GM18499 (cell line): ENCODE measurements around the gene NTSR1.

Experiments
- ATAC-seq: cut with Tn5 transposase; IDR thresholded peaks from one replicate; pipeline ENCODE4 v1.9.1; 2021; ENCODE audit warnings: moderate number of reproducible peaks; ENCODE audit not compliant: insufficient read depth, unreplicated experiment

Gene NTSR1

DNA sequence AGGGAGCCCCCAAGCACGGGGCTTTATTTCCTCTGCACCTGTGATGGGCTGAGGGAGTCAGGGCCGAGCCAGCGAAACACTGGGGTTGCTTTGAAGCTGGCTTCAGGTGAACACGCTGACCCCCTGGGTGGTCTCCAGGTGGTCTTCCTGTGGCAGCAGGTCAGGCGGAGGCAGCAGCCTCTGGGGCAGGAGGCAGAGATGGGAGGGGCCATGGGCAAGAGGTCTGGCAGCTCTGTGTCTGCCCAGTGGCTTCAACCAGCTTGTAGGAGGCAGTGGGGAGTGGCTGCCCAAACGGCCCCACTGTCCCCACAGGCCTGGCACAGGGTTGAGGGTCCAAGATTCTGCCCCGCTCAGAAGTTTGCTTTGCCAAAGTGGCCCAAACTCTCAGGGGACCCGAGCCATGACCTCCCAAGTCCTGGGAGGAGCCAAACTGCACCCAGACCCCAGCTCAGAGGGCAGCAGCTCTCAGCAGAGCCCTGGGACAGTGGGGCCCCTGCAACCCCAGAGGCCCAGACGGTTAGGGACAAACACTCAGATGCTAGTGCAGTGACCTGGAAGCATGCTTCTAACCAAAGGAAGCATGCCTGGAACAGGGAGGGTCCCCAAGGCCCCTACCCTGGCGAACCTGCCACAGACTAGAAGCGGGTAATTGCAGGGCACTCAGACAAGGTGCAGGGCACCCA lies 15.3 kb downstream of the NTSR1 start:
- no peak for ATAC-seq

DNA sequence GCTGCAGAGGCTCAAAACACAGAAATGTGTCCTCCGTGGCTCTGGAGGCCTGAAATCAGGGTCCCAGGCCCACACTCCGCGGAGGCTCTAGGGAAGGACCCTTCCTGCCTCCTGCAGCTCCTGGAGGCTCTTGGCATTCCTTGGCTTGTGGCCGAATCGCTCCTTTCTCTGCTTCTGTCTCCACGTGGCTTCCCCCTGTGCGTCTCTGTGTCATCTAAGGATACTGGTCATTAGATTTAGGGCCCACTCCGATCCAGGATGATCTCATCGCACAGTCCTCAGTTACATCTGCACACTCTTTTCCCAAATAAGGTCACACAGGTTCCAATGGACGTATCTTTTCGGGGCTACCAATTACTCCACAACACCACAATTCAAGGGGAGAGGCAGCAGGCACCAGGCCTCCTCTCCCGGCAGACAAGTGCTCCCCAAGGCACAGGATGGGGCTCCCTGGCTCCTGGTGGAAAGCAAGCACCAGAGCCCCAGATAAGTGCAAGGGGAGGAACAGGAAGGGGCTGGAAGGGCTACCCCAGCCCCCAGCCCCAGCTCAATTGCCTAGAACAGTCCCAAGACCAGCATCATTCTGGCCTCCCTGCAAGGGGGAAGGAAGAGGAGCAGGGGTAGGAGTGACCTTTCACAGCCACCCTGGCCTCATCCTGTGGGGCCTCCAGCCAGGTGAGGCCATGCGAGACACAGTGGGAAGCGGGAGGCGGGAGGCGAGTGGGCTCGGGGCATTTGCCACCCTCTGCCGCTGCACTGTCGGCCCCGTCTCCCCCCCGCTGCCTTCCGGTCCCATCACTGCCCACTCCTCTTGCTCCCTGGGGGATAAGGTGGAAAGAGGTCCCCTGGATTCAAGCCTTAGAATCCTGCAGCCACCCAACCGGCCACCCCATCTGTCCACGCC lies 16.3 kb downstream of the NTSR1 start:
- ATAC-seq: no peak

DNA sequence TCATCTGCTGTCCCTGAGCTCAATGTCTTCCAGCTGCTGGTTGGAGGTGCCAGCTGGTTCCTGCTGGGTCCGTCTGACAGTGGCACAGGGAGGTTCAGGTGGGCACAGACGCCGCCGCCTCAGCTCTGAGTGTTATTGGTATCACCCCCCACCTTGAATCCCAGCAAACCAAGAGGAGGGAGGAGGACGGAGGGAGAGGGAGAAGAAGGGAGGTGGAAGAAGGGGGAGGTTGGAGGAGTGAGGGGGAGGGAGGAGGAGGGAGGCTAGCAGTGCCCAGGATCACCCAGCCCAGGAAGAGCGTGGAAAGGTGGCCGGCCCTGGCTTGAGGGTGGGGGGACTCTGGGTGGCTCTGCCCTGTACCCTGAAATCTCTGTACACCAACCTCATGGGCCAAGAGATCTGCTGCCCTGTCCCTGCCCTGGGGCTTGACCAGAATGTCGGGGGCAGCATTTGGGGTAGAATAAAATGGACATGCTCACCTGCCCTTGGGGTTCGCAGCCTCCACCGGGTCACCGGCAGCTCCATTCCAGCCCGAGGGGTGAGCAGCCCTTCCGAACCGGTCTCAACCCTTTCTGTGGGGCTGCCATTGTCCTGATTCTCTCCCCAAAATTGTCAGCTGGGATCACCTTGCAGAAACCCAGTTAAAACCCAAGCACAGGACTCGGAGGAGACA lies 17.1 kb downstream of the NTSR1 start:
- no peak for ATAC-seq

DNA sequence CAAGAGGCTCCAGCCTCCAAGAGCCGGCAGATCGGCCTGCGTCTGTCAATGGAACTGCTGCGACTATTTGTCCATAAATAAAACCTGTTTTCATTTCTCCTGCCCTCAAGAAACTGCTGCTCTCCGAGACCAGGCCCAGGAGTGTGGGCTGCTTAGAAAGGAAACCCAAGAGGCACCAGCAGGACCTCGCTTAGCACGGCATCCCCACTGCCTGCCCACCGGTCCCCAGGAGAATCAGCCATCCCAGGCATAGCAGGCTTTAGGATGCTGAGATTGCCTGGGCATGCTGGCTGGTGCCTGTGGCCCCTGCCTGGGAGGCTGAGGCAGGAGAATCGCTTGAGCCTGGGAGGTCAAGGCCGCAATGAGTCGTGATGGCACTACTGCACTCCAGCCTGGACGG lies 17.6 kb downstream of the NTSR1 start:
- ATAC-seq: no peak

DNA sequence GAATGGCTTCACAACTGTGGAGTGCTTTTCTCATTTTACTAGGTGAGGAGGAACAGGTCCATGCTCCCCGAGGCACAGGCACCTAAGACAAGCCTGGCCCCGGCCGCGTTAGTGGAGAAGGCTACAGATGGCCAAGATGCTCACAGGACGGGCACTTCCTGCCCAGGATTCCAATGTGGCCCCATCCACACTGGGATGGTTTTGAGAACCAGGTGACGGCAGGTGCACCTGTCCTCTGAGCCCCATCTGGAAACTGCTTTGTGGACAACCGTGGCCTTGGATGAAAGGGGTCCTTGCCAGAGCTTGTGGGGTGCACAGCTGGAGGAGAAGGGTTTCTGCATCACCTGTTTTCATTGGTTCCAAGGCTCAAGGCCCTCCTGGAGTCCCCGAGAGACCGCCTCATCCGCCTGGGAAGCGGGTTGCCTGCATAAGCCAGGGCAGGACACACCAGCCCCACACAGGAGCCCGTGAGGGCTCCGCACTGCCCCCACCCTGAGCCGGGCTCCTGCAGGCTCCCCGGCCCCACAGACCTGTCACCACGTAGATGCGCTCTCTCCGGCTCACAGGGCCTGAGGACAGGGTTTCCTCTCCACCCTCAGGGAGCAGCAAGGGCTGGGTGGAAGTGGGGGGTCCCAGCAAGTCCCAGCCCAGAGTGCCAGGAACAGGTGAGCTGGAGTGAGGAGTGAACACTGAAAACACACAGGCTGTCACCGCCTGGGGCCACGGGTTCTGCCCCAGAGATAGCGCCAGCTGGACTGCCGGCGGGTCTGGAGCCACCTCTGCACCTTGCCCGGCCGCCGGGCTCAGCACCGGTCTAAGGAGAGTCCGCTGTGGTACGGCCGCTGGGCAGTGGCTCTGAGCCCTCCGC lies 18.3 kb downstream of the NTSR1 start:
- ATAC-seq: no peak

- no peak for ATAC-seq
Measured at GRCh38 chr20:62727584-62728027, 19.0 kb downstream of the NTSR1 start.

- ATAC-seq: no peak
Measured at GRCh38 chr20:62728028-62728780, 19.6 kb downstream of the NTSR1 start.

DNA sequence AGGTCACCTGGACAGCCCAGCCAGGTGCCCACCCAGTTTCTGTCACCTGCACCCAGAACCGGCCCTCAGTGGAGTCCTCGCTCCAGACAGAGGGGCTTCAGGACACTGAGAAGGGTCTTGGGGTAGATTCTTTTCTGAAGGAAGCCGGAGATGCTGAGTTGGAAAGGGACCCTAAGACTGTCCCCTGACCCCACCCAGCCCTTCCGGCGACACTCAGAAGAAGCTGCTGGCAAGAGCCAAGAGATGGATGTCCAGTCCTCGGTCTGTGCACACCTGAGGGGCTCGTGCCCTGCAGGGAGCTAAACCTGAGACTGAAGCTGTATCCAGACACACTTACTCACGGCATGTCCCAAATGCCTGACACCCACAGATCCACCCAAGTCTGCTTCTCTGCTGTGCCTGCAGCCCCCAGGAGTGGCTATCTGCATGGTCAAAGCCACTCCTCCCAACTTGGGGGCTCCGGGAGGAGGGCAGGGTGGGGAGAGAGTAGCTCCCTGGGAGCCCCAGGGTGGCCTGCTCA lies 20.2 kb downstream of the NTSR1 start:
- ATAC-seq: no peak

- ATAC-seq: no peak
Measured at GRCh38 chr20:62730481-62730880, 21.8 kb downstream of the NTSR1 start.

DNA sequence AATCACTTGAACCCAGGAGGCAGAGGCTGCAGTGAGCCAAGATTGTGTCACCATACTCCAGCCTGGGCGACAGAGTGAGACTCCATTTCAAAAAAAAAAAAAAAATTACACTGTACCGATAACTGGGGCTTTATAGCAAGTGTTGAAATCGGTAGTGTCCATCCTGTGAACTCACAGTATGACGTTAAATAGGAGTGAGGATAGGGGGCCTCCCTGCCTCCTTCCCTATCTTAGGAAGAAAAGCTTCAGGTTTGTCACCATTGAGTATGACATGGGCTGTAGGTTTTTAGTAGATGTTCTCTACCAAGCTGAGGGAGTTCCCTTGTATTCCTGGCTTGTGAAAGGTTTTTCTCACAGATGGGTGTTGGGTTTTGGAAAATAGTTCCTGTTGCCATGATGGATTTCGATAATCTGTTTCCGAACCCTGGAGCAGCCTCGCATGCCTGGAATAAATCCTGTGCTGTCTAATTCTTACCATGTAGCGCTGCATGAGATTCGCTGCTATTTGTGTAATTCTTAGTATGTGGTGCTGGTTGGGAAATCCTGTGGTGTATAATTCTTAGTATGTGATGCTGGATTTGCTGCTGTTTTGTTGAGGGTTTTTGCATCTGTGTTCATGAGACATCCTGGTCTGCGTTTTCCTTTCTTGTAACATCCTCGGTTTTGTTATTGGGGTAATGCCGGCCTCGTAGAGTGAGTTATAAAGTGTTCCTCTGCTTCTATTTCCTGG lies 23.6 kb downstream of the NTSR1 start:
- ATAC-seq: no peak

DNA sequence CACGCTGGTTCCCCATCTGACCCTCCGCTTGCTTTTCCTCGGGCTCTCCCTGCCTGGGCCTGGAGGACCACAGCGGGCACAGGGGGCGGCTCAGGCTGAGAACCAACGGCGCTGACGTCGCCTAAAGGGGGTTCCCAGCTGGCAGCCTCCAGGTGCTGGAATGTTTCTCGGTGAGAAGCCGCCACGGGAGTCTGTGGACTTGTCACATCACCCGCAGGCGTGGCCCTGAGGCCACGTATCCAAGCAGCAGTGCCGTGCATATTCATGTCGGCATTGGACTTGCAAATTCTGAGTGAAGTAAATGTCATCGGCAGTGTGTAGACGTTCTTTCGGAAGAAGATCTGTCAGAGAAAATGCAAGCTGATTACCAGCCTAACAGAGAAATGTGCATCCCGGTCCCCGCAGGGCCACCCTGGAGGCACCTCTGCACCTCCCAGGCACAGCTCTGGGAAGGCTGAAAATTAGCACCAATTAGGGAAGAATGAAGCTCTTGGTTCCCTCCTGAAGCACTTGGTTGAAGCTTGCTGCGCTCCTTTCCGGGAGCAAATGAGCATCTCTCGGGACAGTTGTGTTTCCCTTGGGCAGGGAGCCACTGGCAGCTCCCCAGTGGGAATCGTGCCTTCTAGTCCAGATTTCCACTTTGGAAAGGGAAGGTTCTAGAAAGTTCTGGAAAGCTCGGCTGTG lies 24.3 kb downstream of the NTSR1 start:
- no peak for ATAC-seq

GRCh38 chr20:62733526-62733842 lies 24.8 kb downstream of the NTSR1 start:
- ATAC-seq: no peak

GRCh38 chr20:62733891-62734290 lies 25.3 kb downstream of the NTSR1 start:
- ATAC-seq: no peak

GRCh38 chr20:62734326-62734725 lies 25.7 kb downstream of the NTSR1 start:
- ATAC-seq: no peak

DNA sequence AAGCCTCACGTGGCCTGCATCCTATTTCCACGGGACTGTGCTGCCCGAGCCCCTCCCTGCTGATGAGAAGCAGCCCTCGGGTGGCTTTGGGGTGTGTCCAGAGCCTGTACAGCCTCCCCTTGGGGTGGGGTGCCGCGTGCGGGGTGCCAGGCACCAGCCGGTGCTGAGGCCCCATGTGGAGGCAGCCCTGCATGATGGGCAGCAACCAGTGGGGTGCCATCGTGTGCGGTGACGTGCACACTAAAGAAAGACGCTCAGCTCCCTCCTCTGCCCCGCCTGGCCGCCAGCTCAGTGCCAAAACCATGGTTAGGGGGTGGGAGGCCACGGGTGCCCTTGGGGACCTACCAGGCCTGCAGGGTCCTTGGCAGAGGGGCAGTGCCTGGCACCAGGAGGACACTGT lies 26.2 kb downstream of the NTSR1 start:
- ATAC-seq: no peak

GRCh38 chr20:62735331-62735821 lies 26.7 kb downstream of the NTSR1 start:
- no peak for ATAC-seq

GRCh38 chr20:62736026-62736406 lies 27.4 kb downstream of the NTSR1 start:
- no peak for ATAC-seq
